Endothelial cell of umbilical vein (primary cell): Measurements from ENCODE around the gene AIG1.
A peak's percentile ranks its signal among the peaks of the same experiment; 100 is the strongest.

Experiments used
- CTCF ChIP-seq, 2 donors: IDR thresholded peaks; 1 replicate in 1 of 2; 2 replicates in 1 of 2; pipeline ENCODE4 v1.5.1; 2011; ENCODE audit warnings: low read length in 2 of 2, mild to moderate bottlenecking in 2 of 2, moderate library complexity in 2 of 2, control low read depth in 1 of 2, inconsistent platforms in 1 of 2, low read depth in 1 of 2; ENCODE audit not compliant: insufficient read depth in 1 of 2; ENCODE audit errors: extremely low read depth in 1 of 2
- EZH2 ChIP-seq: IDR thresholded peaks from 2 replicates; pipeline ENCODE4 v1.6.1; 2012; ENCODE audit warnings: borderline replicate concordance, low read depth, mild to moderate bottlenecking, moderate library complexity, low read length, inconsistent platforms; ENCODE audit not compliant: severe bottlenecking
- FOS ChIP-seq: IDR thresholded peaks from 2 replicates; pipeline ENCODE4 v1.6.1; 2011; ENCODE audit warnings: mild to moderate bottlenecking, low read length, moderate library complexity, borderline replicate concordance; ENCODE audit not compliant: insufficient read depth
- GATA2 ChIP-seq: IDR thresholded peaks from 2 replicates; pipeline ENCODE4 v1.7.0; 2011; ENCODE audit warnings: low read depth, mild to moderate bottlenecking, moderate library complexity, mixed read lengths, low read length; ENCODE audit not compliant: insufficient read length, insufficient read depth
- JUN ChIP-seq: IDR thresholded peaks from 2 replicates; pipeline ENCODE4 v1.6.1; 2011; ENCODE audit warnings: borderline replicate concordance, low read depth; ENCODE audit not compliant: insufficient read length, insufficient read depth
- MAX ChIP-seq: IDR thresholded peaks from 2 replicates; pipeline ENCODE4 v1.6.1; 2011; ENCODE audit not compliant: insufficient read depth, insufficient read length
- MYC ChIP-seq: IDR thresholded peaks from one replicate; pipeline ENCODE4 v1.6.1; 2011; ENCODE audit warnings: mild to moderate bottlenecking, low read depth, low read length
- POLR2A ChIP-seq: IDR thresholded peaks from 2 replicates; pipeline ENCODE4 v1.6.1; 2012; ENCODE audit warnings: low read depth, mild to moderate bottlenecking, control low read depth, low read length
- POLR2AphosphoS5 ChIP-seq: IDR thresholded peaks from 2 replicates; pipeline ENCODE4 v1.6.1; 2012; ENCODE audit warnings: low read depth, mild to moderate bottlenecking, control low read depth, low read length, moderate library complexity; ENCODE audit not compliant: insufficient read depth

GRCh38 chr6:143279385-143279784 is 218.7 kb downstream of the AIG1 start:
- no peak for TF ChIP-seq JUN
- TF ChIP-seq CTCF (IDR thresholded peaks at IDR 0.05; ENCODE audit: extremely low read depth in 1 of 2, insufficient read depth in 1 of 2, low read depth in 1 of 2, low read length in 2 of 2): peak in 1 of 2 donors; percentile 28
- no peak for TF ChIP-seq POLR2A
- TF ChIP-seq MAX: no peak
- TF ChIP-seq POLR2AphosphoS5: no peak
- TF ChIP-seq EZH2: no peak
- no peak for TF ChIP-seq FOS
- no peak for TF ChIP-seq GATA2
- no peak for TF ChIP-seq MYC
